K562 (cell line): ENCODE measurements around the gene GPR108.

Experiments
- ATF3 ChIP-seq, 2 experiments: fragments of 450-650 bp in 1 of 2; sonication (generic) in 1 of 2; formaldehyde crosslinking in 1 of 2; IDR thresholded peaks in 1 of 2; conservative IDR thresholded peaks in 1 of 2; 2 replicates each; pipeline versions ENCODE4 v1.6.1 to v1.8.1; 2016 to 2023; ENCODE audit warnings: mild to moderate bottlenecking in 2 of 2, moderate library complexity in 2 of 2, inconsistent platforms in 1 of 2, missing genetic modification reagents in 1 of 2
- BRF2 ChIP-seq: IDR thresholded peaks from 3 replicates; pipeline ENCODE4 v1.6.1; 2011; ENCODE audit warnings: borderline replicate concordance, mild to moderate bottlenecking; ENCODE audit not compliant: insufficient read length, insufficient read depth
- MED1 ChIP-seq: sonication (generic); formaldehyde crosslinking; IDR thresholded peaks from 2 replicates; pipeline ENCODE4 v1.8.1; 2023; ENCODE audit warnings: missing genetic modification reagents, borderline replicate concordance
- MYC ChIP-seq, 2 experiments: fragments of 250-450 bp in 1 of 2; sonication (Bioruptor Pico) in 1 of 2; IDR thresholded peaks; 2 replicates each; pipeline versions ENCODE4 v1.5.1 to v1.6.1; 2012 to 2021; ENCODE audit warnings: low read depth in 2 of 2, borderline replicate concordance in 1 of 2, improper control_type of control experiment in 1 of 2, low read length in 1 of 2, mild to moderate bottlenecking in 1 of 2, moderate library complexity in 1 of 2
- NFE2 ChIP-seq: IDR thresholded peaks from 2 replicates; pipeline ENCODE4 v1.6.1; 2014; ENCODE audit warnings: antibody characterized with exemption, low read depth
- POLR2AphosphoS5 ChIP-seq: IDR thresholded peaks from 2 replicates; pipeline ENCODE4 v1.6.1; 2011; ENCODE audit warnings: mild to moderate bottlenecking, low read depth, low read length, moderate library complexity; ENCODE audit not compliant: control insufficient read depth, insufficient read depth
- PTBP1 ChIP-seq: fragments of 200-400 bp; formaldehyde crosslinking; IDR thresholded peaks from 2 replicates; pipeline ENCODE4 v1.6.1; 2017; ENCODE audit warnings: low read depth, low read length
- SNRNP70 ChIP-seq: fragments of 200-400 bp; formaldehyde crosslinking; optimal IDR thresholded peaks from 2 replicates; pipeline ENCODE3; 2017; ENCODE audit warnings: low read depth, low read length
- TAF7 ChIP-seq: fragments of 450-650 bp; IDR thresholded peaks from 2 replicates; pipeline ENCODE4 v1.6.1; 2016; ENCODE audit warnings: missing genetic modification characterization, missing compliant biosample characterization
- ZC3H11A ChIP-seq: IDR thresholded peaks from 2 replicates; pipeline ENCODE4 v1.6.1; 2012; ENCODE audit warnings: low read depth, low read length, improper control_type of control experiment
- ZNF785 ChIP-seq: fragments of 250-450 bp; sonication (Bioruptor Pico); IDR thresholded peaks from 2 replicates; pipeline ENCODE4 v1.4.0; 2020; ENCODE audit warnings: mild to moderate bottlenecking
- TF ChIP-seq, protein P1 (sequence below): sonication (generic); formaldehyde crosslinking; IDR thresholded peaks from 2 replicates; pipeline ENCODE4 v1.8.0; 2022; ENCODE audit warnings: mild to moderate bottlenecking, missing genetic modification reagents
- TF ChIP-seq, protein P2 (sequence below), 3 experiments: IDR thresholded peaks in 2 of 3; conservative IDR thresholded peaks in 1 of 3; 2 replicates each; pipeline ENCODE4 v1.5.1; 2011 to 2012; ENCODE audit warnings: low read length in 3 of 3, mild to moderate bottlenecking in 3 of 3, control low read depth in 2 of 3, improper control_type of control experiment in 1 of 3, inconsistent platforms in 1 of 3, low read depth in 1 of 3, mixed read lengths in 1 of 3, moderate library complexity in 1 of 3; ENCODE audit not compliant: insufficient read depth in 2 of 3
- TF ChIP-seq, protein P3 (sequence below): sonication (generic); formaldehyde crosslinking; IDR thresholded peaks from 2 replicates; pipeline ENCODE4 v1.8.0; 2022; ENCODE audit warnings: mild to moderate bottlenecking, low read depth, missing genetic modification reagents

- TF ChIP-seq NFE2 (no peak), ZNF785 (CRISPR knock-in tag) (no peak), TAF7 (tag) (no peak), ATF3 (IDR thresholded peaks at IDR 0.05) (no peak), ATF3 (CRISPR knock-in tag; conservative IDR thresholded peaks at IDR 0.05) (no peak), ZC3H11A (no peak), MED1 (no peak), MYC (IDR thresholded peaks at IDR 0.05; ENCODE audit: low read depth, low read length) (no peak), MYC (CRISPR knock-in tag; IDR thresholded peaks at IDR 0.05; ENCODE audit: borderline replicate concordance, low read depth) (no peak), PTBP1 (no peak), BRF2 (no peak), POLR2AphosphoS5 (no peak), SNRNP70 (no peak)
- TF ChIP-seq, protein P1, sequence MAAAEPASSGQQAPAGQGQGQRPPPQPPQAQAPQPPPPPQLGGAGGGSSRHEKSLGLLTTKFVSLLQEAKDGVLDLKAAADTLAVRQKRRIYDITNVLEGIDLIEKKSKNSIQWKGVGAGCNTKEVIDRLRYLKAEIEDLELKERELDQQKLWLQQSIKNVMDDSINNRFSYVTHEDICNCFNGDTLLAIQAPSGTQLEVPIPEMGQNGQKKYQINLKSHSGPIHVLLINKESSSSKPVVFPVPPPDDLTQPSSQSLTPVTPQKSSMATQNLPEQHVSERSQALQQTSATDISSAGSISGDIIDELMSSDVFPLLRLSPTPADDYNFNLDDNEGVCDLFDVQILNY (CRISPR knock-in tag): no peak
- TF ChIP-seq, protein P2, sequence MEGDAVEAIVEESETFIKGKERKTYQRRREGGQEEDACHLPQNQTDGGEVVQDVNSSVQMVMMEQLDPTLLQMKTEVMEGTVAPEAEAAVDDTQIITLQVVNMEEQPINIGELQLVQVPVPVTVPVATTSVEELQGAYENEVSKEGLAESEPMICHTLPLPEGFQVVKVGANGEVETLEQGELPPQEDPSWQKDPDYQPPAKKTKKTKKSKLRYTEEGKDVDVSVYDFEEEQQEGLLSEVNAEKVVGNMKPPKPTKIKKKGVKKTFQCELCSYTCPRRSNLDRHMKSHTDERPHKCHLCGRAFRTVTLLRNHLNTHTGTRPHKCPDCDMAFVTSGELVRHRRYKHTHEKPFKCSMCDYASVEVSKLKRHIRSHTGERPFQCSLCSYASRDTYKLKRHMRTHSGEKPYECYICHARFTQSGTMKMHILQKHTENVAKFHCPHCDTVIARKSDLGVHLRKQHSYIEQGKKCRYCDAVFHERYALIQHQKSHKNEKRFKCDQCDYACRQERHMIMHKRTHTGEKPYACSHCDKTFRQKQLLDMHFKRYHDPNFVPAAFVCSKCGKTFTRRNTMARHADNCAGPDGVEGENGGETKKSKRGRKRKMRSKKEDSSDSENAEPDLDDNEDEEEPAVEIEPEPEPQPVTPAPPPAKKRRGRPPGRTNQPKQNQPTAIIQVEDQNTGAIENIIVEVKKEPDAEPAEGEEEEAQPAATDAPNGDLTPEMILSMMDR (IDR thresholded peaks at IDR 0.05 in 2 of 3, conservative IDR thresholded peaks at IDR 0.05 in 1 of 3; ENCODE audit: insufficient read depth in 2 of 3, low read depth in 1 of 3, low read length in 3 of 3): no peak
- TF ChIP-seq, protein P3, sequence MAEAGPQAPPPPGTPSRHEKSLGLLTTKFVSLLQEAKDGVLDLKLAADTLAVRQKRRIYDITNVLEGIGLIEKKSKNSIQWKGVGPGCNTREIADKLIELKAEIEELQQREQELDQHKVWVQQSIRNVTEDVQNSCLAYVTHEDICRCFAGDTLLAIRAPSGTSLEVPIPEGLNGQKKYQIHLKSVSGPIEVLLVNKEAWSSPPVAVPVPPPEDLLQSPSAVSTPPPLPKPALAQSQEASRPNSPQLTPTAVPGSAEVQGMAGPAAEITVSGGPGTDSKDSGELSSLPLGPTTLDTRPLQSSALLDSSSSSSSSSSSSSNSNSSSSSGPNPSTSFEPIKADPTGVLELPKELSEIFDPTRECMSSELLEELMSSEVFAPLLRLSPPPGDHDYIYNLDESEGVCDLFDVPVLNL (CRISPR knock-in tag): no peak
Measured at GRCh38 chr19:6735181-6735911, 2.0 kb downstream of the GPR108 start.
